Left ventricle myocardium inferior (tissue), 1 donor: ENCODE measurements around the gene TBC1D32. TPM values are rescaled to one million over a fixed set of nuclear protein-coding genes. Genes with fewer than 3 reads are reported as not detected.
A peak's percentile ranks its signal among the peaks of the same experiment; 100 is the strongest.
"Not testable (repeated sequence)": the region's sequence is repeated elsewhere in the genome, so short reads cannot be mapped to it uniquely, and the experiment has no call there.

Experiments used
- DNase-seq: peaks from one replicate; pipeline ENCODE4 v3.0.0-alpha.2; 2020
- H3K27ac ChIP-seq: fragments of 200-600 bp; replicated peaks from 2 replicates; pipeline ENCODE4 v1.8.0; 2021
- H3K27me3 ChIP-seq: fragments of 200-600 bp; 2 replicates; pipeline ENCODE4 v1.8.0; 2021; ENCODE audit warnings: low read depth
- H3K36me3 ChIP-seq: fragments of 200-600 bp; 2 replicates; pipeline ENCODE4 v1.8.0; 2021
- H3K4me1 ChIP-seq: fragments of 200-600 bp; 2 replicates; pipeline ENCODE4 v1.8.0; 2021
- H3K4me3 ChIP-seq: fragments of 200-600 bp; 2 replicates; pipeline ENCODE4 v1.8.0; 2021; ENCODE audit warnings: mild to moderate bottlenecking, moderate library complexity
- H3K9me3 ChIP-seq: fragments of 200-600 bp; replicated peaks from 2 replicates; pipeline ENCODE4 v1.8.0; 2021
- CTCF ChIP-seq: fragments of 200-600 bp; IDR thresholded peaks from 2 replicates; pipeline ENCODE4 v1.8.0; 2021; ENCODE audit warnings: antibody characterized with exemption, mild to moderate bottlenecking, borderline replicate concordance
- intact Hi-C: fragments of 100-400 bp; cut with micrococcal nuclease; formaldehyde crosslinking; loops from one replicate; pipeline ENCODE4 v1.11.0; 2022
- total RNA-seq: library from RNA; stranded (reverse); fragmentation: NEBNext Ultra II Directional; extraction: Animal tissue kit (Norgen Biotek cat#: 25700); gene quantifications from one replicate; pipeline ENCODE4 v1.2.1, GENCODE V29; 2021
- donor health status: DM: no; HTN: yes; CAD: no; lungs with severe emphysema.

The TBC1D32 gene
- total RNA-seq, 1 donor from 2014 or later, result 3.5 TPM

GRCh38 chr6:121305957-121306607 lies 28.2 kb downstream of the TBC1D32 start:
- Histone ChIP-seq H3K27me3 (no peaks in the 10 kb centered on the region), H3K27ac (no peak overlapping the region), H3K9me3 (no peaks in the 10 kb centered on the region), H3K36me3 (peaks cover 4% of the 10 kb centered on the region), H3K4me1 (no peaks in the 10 kb centered on the region), H3K4me3 (no peak overlapping the region)
- intact Hi-C loops, result loop anchor here (10.0 kb wide), 1 partner anchor 251 kb away; no protein-coding TSS in a partner anchor
- no peak for DNase-seq
- peak; percentile 64 for TF ChIP-seq CTCF

GRCh38 chr6:121302882-121303281 lies 31.4 kb downstream of the TBC1D32 start:
- Histone ChIP-seq H3K9me3 (no peaks in the 10 kb centered on the region), H3K27ac (no peak overlapping the region), H3K4me1 (no peaks in the 10 kb centered on the region), H3K36me3 (peaks cover 5% of the 10 kb centered on the region), H3K27me3 (no peaks in the 10 kb centered on the region), H3K4me3 (no peak overlapping the region)
- no peak for DNase-seq
- TF ChIP-seq CTCF, result no peak
- intact Hi-C loops, result loop anchor here (10.0 kb wide), 1 partner anchor 248 kb away; no protein-coding TSS in a partner anchor

- H3K4me1 ChIP-seq, H3K9me3 ChIP-seq, H3K27ac ChIP-seq, H3K4me3 ChIP-seq, DNase-seq, H3K27me3 ChIP-seq, H3K36me3 ChIP-seq: not testable (repeated sequence)
- intact Hi-C loops, result loop anchor here (10.0 kb wide), 1 partner anchor 246 kb away; no protein-coding TSS in a partner anchor
These were observed 33.1 kb downstream of the TBC1D32 start for GRCh38 chr6:121301156-121301555.

GRCh38 chr6:121297694-121298093 lies 36.6 kb downstream of the TBC1D32 start:
- peaks cover 17% of the 10 kb centered on the region for H3K36me3 ChIP-seq
- intact Hi-C loops, result no loop called here
- TF ChIP-seq CTCF, result no peak
- H3K9me3 ChIP-seq, result no peaks in the 10 kb centered on the region
- H3K4me1 ChIP-seq, result no peaks in the 10 kb centered on the region
- DNase-seq, result no peak
- H3K27ac ChIP-seq, result no peak overlapping the region
- H3K27me3 ChIP-seq, result no peaks in the 10 kb centered on the region
- H3K4me3 ChIP-seq, result no peak overlapping the region

- no peaks in the 10 kb centered on the region for H3K4me1 ChIP-seq
These were observed 49.2 kb downstream of the TBC1D32 start for GRCh38 chr6:121285041-121285440.

More at GRCh38 chr6:121285041-121285440, 49.2 kb downstream of the TBC1D32 start:
- no peaks in the 10 kb centered on the region for H3K9me3 ChIP-seq
- H3K27ac ChIP-seq, result no peak overlapping the region
- no peak for DNase-seq
- no peaks in the 10 kb centered on the region for H3K27me3 ChIP-seq
- peaks cover 5% of the 10 kb centered on the region for H3K36me3 ChIP-seq
- intact Hi-C loops, result no loop called here
- no peak for TF ChIP-seq CTCF
- H3K4me3 ChIP-seq, result no peak overlapping the region
